ENCODE measurements around the gene PNO1.
"Not testable (repeated sequence)": the region's sequence is repeated elsewhere in the genome, so short reads cannot be mapped to it uniquely, and the experiment has no call there.

PNO1 gene

GRCh38 chr2:68172990-68173700 lies 15.5 kb downstream of the PNO1 start:
- Histone ChIP-seq H3K23ac (ENCODE audit: low read length) (no peak overlapping the region), H3K4ac (ENCODE audit: low read depth, low read length) (no peak overlapping the region), H2BK120ac (ENCODE audit: low read depth, low read length) (no peak overlapping the region), H3K4me1 (ENCODE audit: control insufficient read depth, low read depth, low read length) (no peaks in the 10 kb centered on the region), H3K4me2 (ENCODE audit: low read length) (no peak overlapping the region), H3K36me3 (ENCODE audit: control insufficient read depth, insufficient read depth, low read length) (no peaks in the 10 kb centered on the region), H3K79me2 (ENCODE audit: control insufficient read depth, insufficient read depth, low read length) (no peaks in the 10 kb centered on the region), H3K4me3 (ENCODE audit: low read length) (no peak overlapping the region), H3K9ac (ENCODE audit: low read length) (no peak overlapping the region), H3K27ac (ENCODE audit: low read depth, low read length) (no peak overlapping the region), H3K27me3 (ENCODE audit: insufficient read depth, low read length, poor library complexity) (no peaks in the 10 kb centered on the region), H3K79me1 (ENCODE audit: low read length) (peaks cover 7% of the 10 kb centered on the region), H2BK15ac (replicated peaks; ENCODE audit: low read depth) (no peak overlapping the region), H3K56ac (ENCODE audit: low read length) (no peak overlapping the region), H4K5ac (ENCODE audit: low read length) (no peak overlapping the region), H3K18ac (ENCODE audit: low read length) (no peak overlapping the region), H2AK5ac (ENCODE audit: low read length) (no peak overlapping the region), H2BK5ac (ENCODE audit: low read length) (no peak overlapping the region), H4K8ac (ENCODE audit: low read depth, low read length) (no peak overlapping the region)
- no peak for DNase-seq
- no CpG with 5 or more reads among the region's 8 CpGs for WGBS (ENCODE audit: extremely low coverage, insufficient coverage, low lambda C conversion rate)

GRCh38 chr2:68175210-68175609 lies 17.5 kb downstream of the PNO1 start:
- not testable (repeated sequence) for H3K27ac ChIP-seq (ENCODE audit: low read depth, low read length); H2BK15ac ChIP-seq (replicated peaks; ENCODE audit: low read depth); H3K4me3 ChIP-seq (ENCODE audit: low read length); H3K36me3 ChIP-seq (ENCODE audit: control insufficient read depth, insufficient read depth, low read length); H3K4me1 ChIP-seq (ENCODE audit: control insufficient read depth, low read depth, low read length); H3K56ac ChIP-seq (ENCODE audit: low read length); H3K23ac ChIP-seq (ENCODE audit: low read length); H3K4ac ChIP-seq (ENCODE audit: low read depth, low read length); H3K18ac ChIP-seq (ENCODE audit: low read length); H3K79me1 ChIP-seq (ENCODE audit: low read length); H4K5ac ChIP-seq (ENCODE audit: low read length); H3K9ac ChIP-seq (ENCODE audit: low read length); H3K4me2 ChIP-seq (ENCODE audit: low read length); H3K79me2 ChIP-seq (ENCODE audit: control insufficient read depth, insufficient read depth, low read length); H2BK120ac ChIP-seq (ENCODE audit: low read depth, low read length); H2AK5ac ChIP-seq (ENCODE audit: low read length); H3K27me3 ChIP-seq (ENCODE audit: insufficient read depth, low read length, poor library complexity); H4K8ac ChIP-seq (ENCODE audit: low read depth, low read length); H2BK5ac ChIP-seq (ENCODE audit: low read length); DNase-seq
- WGBS (ENCODE audit: extremely low coverage, insufficient coverage, low lambda C conversion rate), result no CpG with 5 or more reads among the region's 4 CpGs

GRCh38 chr2:68176657-68177056 lies 19.0 kb downstream of the PNO1 start:
- no peak overlapping the region for H3K56ac ChIP-seq (ENCODE audit: low read length)
- H2BK5ac ChIP-seq (ENCODE audit: low read length), result no peak overlapping the region
- no peak overlapping the region for H2BK15ac ChIP-seq (replicated peaks; ENCODE audit: low read depth)
- H4K8ac ChIP-seq (ENCODE audit: low read depth, low read length), result no peak overlapping the region
- no peaks in the 10 kb centered on the region for H3K4me1 ChIP-seq (ENCODE audit: control insufficient read depth, low read depth, low read length)
- no peak overlapping the region for H3K23ac ChIP-seq (ENCODE audit: low read length)
- H3K4me2 ChIP-seq (ENCODE audit: low read length), result no peak overlapping the region
- no peaks in the 10 kb centered on the region for H3K27me3 ChIP-seq (ENCODE audit: insufficient read depth, low read length, poor library complexity)
- no peaks in the 10 kb centered on the region for H3K79me2 ChIP-seq (ENCODE audit: control insufficient read depth, insufficient read depth, low read length)
- H3K18ac ChIP-seq (ENCODE audit: low read length), result no peak overlapping the region
- no peak overlapping the region for H3K9ac ChIP-seq (ENCODE audit: low read length)
- H2AK5ac ChIP-seq (ENCODE audit: low read length), result no peak overlapping the region
- no peak overlapping the region for H2BK120ac ChIP-seq (ENCODE audit: low read depth, low read length)
- no peak for DNase-seq
- no peak overlapping the region for H3K27ac ChIP-seq (ENCODE audit: low read depth, low read length)
- no peak overlapping the region for H3K4ac ChIP-seq (ENCODE audit: low read depth, low read length)
- no peaks in the 10 kb centered on the region for H3K36me3 ChIP-seq (ENCODE audit: control insufficient read depth, insufficient read depth, low read length)
- no peaks in the 10 kb centered on the region for H3K79me1 ChIP-seq (ENCODE audit: low read length)
- WGBS (ENCODE audit: extremely low coverage, insufficient coverage, low lambda C conversion rate), result no CpG with 5 or more reads among the region's 7 CpGs
- H4K5ac ChIP-seq (ENCODE audit: low read length), result no peak overlapping the region
- H3K4me3 ChIP-seq (ENCODE audit: low read length), result no peak overlapping the region

- no CpG with 5 or more reads among the region's 2 CpGs for WGBS (ENCODE audit: extremely low coverage, insufficient coverage, low lambda C conversion rate)
- Histone ChIP-seq H3K79me1 (ENCODE audit: low read length) (no peaks in the 10 kb centered on the region), H3K4me2 (ENCODE audit: low read length) (no peak overlapping the region), H3K27me3 (ENCODE audit: insufficient read depth, low read length, poor library complexity) (no peaks in the 10 kb centered on the region), H2BK5ac (ENCODE audit: low read length) (no peak overlapping the region), H3K23ac (ENCODE audit: low read length) (no peak overlapping the region), H3K9ac (ENCODE audit: low read length) (no peak overlapping the region), H2BK120ac (ENCODE audit: low read depth, low read length) (no peak overlapping the region), H3K36me3 (ENCODE audit: control insufficient read depth, insufficient read depth, low read length) (no peaks in the 10 kb centered on the region), H3K4me1 (ENCODE audit: control insufficient read depth, low read depth, low read length) (no peaks in the 10 kb centered on the region), H3K18ac (ENCODE audit: low read length) (no peak overlapping the region), H3K4ac (ENCODE audit: low read depth, low read length) (no peak overlapping the region), H2BK15ac (replicated peaks; ENCODE audit: low read depth) (no peak overlapping the region), H3K79me2 (ENCODE audit: control insufficient read depth, insufficient read depth, low read length) (no peaks in the 10 kb centered on the region), H3K27ac (ENCODE audit: low read depth, low read length) (no peak overlapping the region), H3K4me3 (ENCODE audit: low read length) (no peak overlapping the region), H3K56ac (ENCODE audit: low read length) (no peak overlapping the region), H4K8ac (ENCODE audit: low read depth, low read length) (no peak overlapping the region), H2AK5ac (ENCODE audit: low read length) (no peak overlapping the region), H4K5ac (ENCODE audit: low read length) (no peak overlapping the region)
- no peak for DNase-seq
These were observed 19.9 kb downstream of the PNO1 start for GRCh38 chr2:68177541-68177940.

- no peak overlapping the region for H4K8ac ChIP-seq (ENCODE audit: low read depth, low read length)
- no peak overlapping the region for H4K5ac ChIP-seq (ENCODE audit: low read length)
- H3K36me3 ChIP-seq (ENCODE audit: control insufficient read depth, insufficient read depth, low read length), result no peaks in the 10 kb centered on the region
- DNase-seq, result no peak
- no peak overlapping the region for H2BK120ac ChIP-seq (ENCODE audit: low read depth, low read length)
- no peak overlapping the region for H2BK5ac ChIP-seq (ENCODE audit: low read length)
- no peak overlapping the region for H3K4ac ChIP-seq (ENCODE audit: low read depth, low read length)
- H3K27me3 ChIP-seq (ENCODE audit: insufficient read depth, low read length, poor library complexity), result no peaks in the 10 kb centered on the region
- no peaks in the 10 kb centered on the region for H3K79me1 ChIP-seq (ENCODE audit: low read length)
- H3K56ac ChIP-seq (ENCODE audit: low read length), result no peak overlapping the region
- H3K18ac ChIP-seq (ENCODE audit: low read length), result no peak overlapping the region
- H3K4me2 ChIP-seq (ENCODE audit: low read length), result no peak overlapping the region
- no CpG with 5 or more reads among the region's 3 CpGs for WGBS (ENCODE audit: extremely low coverage, insufficient coverage, low lambda C conversion rate)
- H3K79me2 ChIP-seq (ENCODE audit: control insufficient read depth, insufficient read depth, low read length), result no peaks in the 10 kb centered on the region
- H3K4me3 ChIP-seq (ENCODE audit: low read length), result no peak overlapping the region
- no peak overlapping the region for H3K27ac ChIP-seq (ENCODE audit: low read depth, low read length)
- no peak overlapping the region for H3K23ac ChIP-seq (ENCODE audit: low read length)
- H2BK15ac ChIP-seq (replicated peaks; ENCODE audit: low read depth), result no peak overlapping the region
- H3K9ac ChIP-seq (ENCODE audit: low read length), result no peak overlapping the region
- no peak overlapping the region for H2AK5ac ChIP-seq (ENCODE audit: low read length)
- H3K4me1 ChIP-seq (ENCODE audit: control insufficient read depth, low read depth, low read length), result no peaks in the 10 kb centered on the region
These were observed 20.7 kb downstream of the PNO1 start for GRCh38 chr2:68178432-68178831.
